ENCODE results near the gene CDIPT. TPM values are rescaled to one million over a fixed set of nuclear protein-coding genes. Genes with fewer than 3 reads are reported as not detected.

Gene CDIPT
- total RNA-seq, 1 donor from 2014 or later = 68.6 TPM

- peaks cover 33% of the 10 kb centered on the region for H3K36me3 ChIP-seq
- no peak for DNase-seq
- H3K27ac ChIP-seq (replicated peaks) = no peak overlapping the region
- intact Hi-C loops (cut with micrococcal nuclease) = no loop called here
- TF ChIP-seq, protein P1, sequence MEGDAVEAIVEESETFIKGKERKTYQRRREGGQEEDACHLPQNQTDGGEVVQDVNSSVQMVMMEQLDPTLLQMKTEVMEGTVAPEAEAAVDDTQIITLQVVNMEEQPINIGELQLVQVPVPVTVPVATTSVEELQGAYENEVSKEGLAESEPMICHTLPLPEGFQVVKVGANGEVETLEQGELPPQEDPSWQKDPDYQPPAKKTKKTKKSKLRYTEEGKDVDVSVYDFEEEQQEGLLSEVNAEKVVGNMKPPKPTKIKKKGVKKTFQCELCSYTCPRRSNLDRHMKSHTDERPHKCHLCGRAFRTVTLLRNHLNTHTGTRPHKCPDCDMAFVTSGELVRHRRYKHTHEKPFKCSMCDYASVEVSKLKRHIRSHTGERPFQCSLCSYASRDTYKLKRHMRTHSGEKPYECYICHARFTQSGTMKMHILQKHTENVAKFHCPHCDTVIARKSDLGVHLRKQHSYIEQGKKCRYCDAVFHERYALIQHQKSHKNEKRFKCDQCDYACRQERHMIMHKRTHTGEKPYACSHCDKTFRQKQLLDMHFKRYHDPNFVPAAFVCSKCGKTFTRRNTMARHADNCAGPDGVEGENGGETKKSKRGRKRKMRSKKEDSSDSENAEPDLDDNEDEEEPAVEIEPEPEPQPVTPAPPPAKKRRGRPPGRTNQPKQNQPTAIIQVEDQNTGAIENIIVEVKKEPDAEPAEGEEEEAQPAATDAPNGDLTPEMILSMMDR (IDR thresholded peaks at IDR 0.05; ENCODE audit: borderline replicate concordance) = no peak
- H3K9me3 ChIP-seq (replicated peaks) = no peaks in the 10 kb centered on the region
- no peak overlapping the region for H3K4me3 ChIP-seq
- no peaks in the 10 kb centered on the region for H3K27me3 ChIP-seq (ENCODE audit: low read depth)
- peaks cover 34% of the 10 kb centered on the region for H3K4me1 ChIP-seq
These were observed 5.8 kb downstream of the CDIPT start for GRCh38 chr16:29857133-29857760.

GRCh38 chr16:29854520-29855100, 8.4 kb downstream of the CDIPT start:
- intact Hi-C loops (cut with micrococcal nuclease) = no loop called here

DNA sequence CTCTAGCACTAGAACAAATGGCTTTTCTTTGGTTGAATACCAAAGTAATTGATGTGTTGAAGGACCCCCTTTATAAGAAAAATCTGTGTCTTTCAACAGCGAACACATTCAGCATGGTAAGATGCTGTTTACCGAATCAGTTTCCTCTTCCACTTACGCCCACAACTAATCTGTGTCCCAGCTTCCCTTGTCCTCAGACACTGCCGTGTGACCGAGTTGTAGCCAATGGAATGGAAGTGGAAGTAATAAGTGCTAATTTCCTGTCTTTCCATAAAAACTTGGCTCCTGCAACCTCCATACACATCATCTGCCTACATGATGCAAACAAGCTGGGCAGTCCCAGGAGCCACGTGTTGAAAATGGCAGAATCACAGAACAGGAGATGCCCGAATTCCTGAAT, 10.4 kb downstream of the CDIPT start:
- TF ChIP-seq, protein P1 (IDR thresholded peaks at IDR 0.05; ENCODE audit: borderline replicate concordance) = no peak
- Histone ChIP-seq H3K4me3 (peak overlapping the region; percentile 18), H3K9me3 (replicated peaks) (no peaks in the 10 kb centered on the region), H3K27me3 (ENCODE audit: low read depth) (no peaks in the 10 kb centered on the region), H3K27ac (replicated peaks) (peak overlapping the region; percentile 70), H3K4me1 (peaks cover 23% of the 10 kb centered on the region), H3K36me3 (peaks cover 3% of the 10 kb centered on the region)
- intact Hi-C loops (cut with micrococcal nuclease) = no loop called here
- DNase-seq = no peak

More at GRCh38 chr16:29854520-29855100, 8.4 kb downstream of the CDIPT start:
- no peak overlapping the region for H3K27ac ChIP-seq (replicated peaks)
- H3K9me3 ChIP-seq (replicated peaks) = no peaks in the 10 kb centered on the region
- H3K4me3 ChIP-seq = no peak overlapping the region
- H3K4me1 ChIP-seq = peaks cover 18% of the 10 kb centered on the region
- H3K36me3 ChIP-seq = peaks cover 15% of the 10 kb centered on the region
- TF ChIP-seq, protein P1 (IDR thresholded peaks at IDR 0.05; ENCODE audit: borderline replicate concordance) = no peak
- H3K27me3 ChIP-seq (ENCODE audit: low read depth) = no peaks in the 10 kb centered on the region
- DNase-seq = no peak

GRCh38 chr16:29850998-29851397, 12.0 kb downstream of the CDIPT start:
- DNase-seq = no peak
- Histone ChIP-seq H3K4me1 (peaks cover 23% of the 10 kb centered on the region), H3K4me3 (no peak overlapping the region), H3K9me3 (replicated peaks) (no peaks in the 10 kb centered on the region), H3K27ac (replicated peaks) (no peak overlapping the region), H3K36me3 (peaks cover 19% of the 10 kb centered on the region), H3K27me3 (ENCODE audit: low read depth) (no peaks in the 10 kb centered on the region)
- TF ChIP-seq, protein P1 (IDR thresholded peaks at IDR 0.05; ENCODE audit: borderline replicate concordance) = no peak
- intact Hi-C loops (cut with micrococcal nuclease) = no loop called here

- Histone ChIP-seq H3K27ac (replicated peaks) (peak overlapping the region; percentile 5), H3K4me1 (peaks cover 16% of the 10 kb centered on the region), H3K27me3 (ENCODE audit: low read depth) (no peaks in the 10 kb centered on the region), H3K4me3 (no peak overlapping the region), H3K36me3 (peaks cover 34% of the 10 kb centered on the region), H3K9me3 (replicated peaks) (no peaks in the 10 kb centered on the region)
- DNase-seq = no peak
- TF ChIP-seq, protein P1 (IDR thresholded peaks at IDR 0.05; ENCODE audit: borderline replicate concordance) = no peak
- intact Hi-C loops (cut with micrococcal nuclease) = no loop called here
These were observed 13.5 kb downstream of the CDIPT start for GRCh38 chr16:29849505-29849904.

All from left ventricle myocardium inferior (tissue), 1 donor.